Right ventricle myocardium inferior (tissue), 1 donor: ENCODE results near the gene ATAD5. TPM values are rescaled to one million over a fixed set of nuclear protein-coding genes. Genes with fewer than 3 reads are reported as not detected.
A peak's percentile ranks its signal among the peaks of the same experiment; 100 is the strongest.
"Not testable (repeated sequence)": the region's sequence is repeated elsewhere in the genome, so short reads cannot be mapped to it uniquely, and the experiment has no call there.

Experiments
- ATAC-seq: fragments of 200-7000 bp; cut with Tn5 transposase; one replicate; pipeline ENCODE4 v1.9.1; 2020; ENCODE audit warnings: mild to moderate bottlenecking, moderate library complexity
- DNase-seq: peaks from one replicate; pipeline ENCODE4 v3.0.0; 2021; ENCODE audit errors: missing footprints
- intact Hi-C: fragments of 100-400 bp; cut with DNase I; formaldehyde crosslinking; loops from one replicate; pipeline ENCODE4 v1.11.0; 2022
- long read RNA-seq: library from polyadenylated mRNA; unstranded; transcript quantifications from one replicate; pipeline ENCODE4 v2.0.0, GENCODE V29; 2021
- total RNA-seq: library from RNA; stranded (reverse); fragmentation: NEBNext Ultra II Directional; extraction: Animal tissue kit (Norgen Biotek cat#: 25700); gene quantifications from one replicate; pipeline ENCODE4 v1.2.1, GENCODE V29; 2021
- donor health status: DM: no; HTN: yes; CAD: no; lungs with severe emphysema.

Gene ATAD5
- 0.65 TPM for total RNA-seq
- long read RNA-seq, result 0 reads

GRCh38 chr17:30831663-30832437 is at the start of gene ATAD5:
Gene ATAD5 (plus strand): TSS chr17:30831966. CDS start chr17:30832348, 382 bp downstream.
- DNase-seq (peak; percentile 97), ATAC-seq (peak; percentile 97)
- intact Hi-C loops, result no loop called here

- no peak for DNase-seq
- ATAC-seq, result no peak
- intact Hi-C loops, result no loop called here
Observed at GRCh38 chr17:30782206-30782605, 49.6 kb upstream of the ATAD5 start.

GRCh38 chr17:30788918-30789317 is 42.8 kb upstream of the ATAD5 start:
- intact Hi-C loops, result no loop called here
- DNase-seq (no peak), ATAC-seq (no peak)

GRCh38 chr17:30790279-30790678 is 41.5 kb upstream of the ATAD5 start:
- intact Hi-C loops, result no loop called here
- DNase-seq (no peak), ATAC-seq (no peak)

- ATAC-seq, result no peak
- intact Hi-C loops, result no loop called here
- no peak for DNase-seq
Observed at GRCh38 chr17:30793282-30793977, 38.3 kb upstream of the ATAD5 start.

GRCh38 chr17:30794372-30794771 is 37.4 kb upstream of the ATAD5 start:
- intact Hi-C loops, result no loop called here
- DNase-seq (no peak), ATAC-seq (no peak)

- ATAC-seq, result no peak
- intact Hi-C loops, result no loop called here
- DNase-seq, result no peak
Observed at GRCh38 chr17:30796016-30796415, 35.8 kb upstream of the ATAD5 start.

- intact Hi-C loops, result no loop called here
- ATAC-seq, result no peak
Observed at GRCh38 chr17:30801671-30802070, 30.1 kb upstream of the ATAD5 start.

GRCh38 chr17:30805944-30806456 is 25.8 kb upstream of the ATAD5 start:
- DNase-seq (no peak), ATAC-seq (no peak)
- intact Hi-C loops, result no loop called here

More at GRCh38 chr17:30801671-30802070, 30.1 kb upstream of the ATAD5 start:
- DNase-seq, result no peak

- ATAC-seq (no peak), DNase-seq (no peak)
- intact Hi-C loops, result no loop called here
Observed at GRCh38 chr17:30807896-30808295, 23.9 kb upstream of the ATAD5 start.

GRCh38 chr17:30808785-30809286 is 22.9 kb upstream of the ATAD5 start:
- intact Hi-C loops, result no loop called here
- no peak for ATAC-seq

GRCh38 chr17:30809867-30810266 is 21.9 kb upstream of the ATAD5 start:
- DNase-seq, result no peak
- no peak for ATAC-seq
- intact Hi-C loops, result no loop called here

More at GRCh38 chr17:30808785-30809286, 22.9 kb upstream of the ATAD5 start:
- no peak for DNase-seq

GRCh38 chr17:30812218-30813177 is 19.3 kb upstream of the ATAD5 start:
- ATAC-seq (no peak), DNase-seq (no peak)
- intact Hi-C loops, result no loop called here

GRCh38 chr17:30814236-30814635 is 17.5 kb upstream of the ATAD5 start:
- intact Hi-C loops, DNase-seq, ATAC-seq: not testable (repeated sequence)

GRCh38 chr17:30814860-30815259 is 16.9 kb upstream of the ATAD5 start:
- DNase-seq, intact Hi-C loops, ATAC-seq: not testable (repeated sequence)

GRCh38 chr17:30816165-30816564 is 15.6 kb upstream of the ATAD5 start:
- ATAC-seq (no peak), DNase-seq (no peak)
- intact Hi-C loops, result no loop called here

- intact Hi-C loops, result no loop called here
Observed at GRCh38 chr17:30819971-30820705, 11.6 kb upstream of the ATAD5 start.

More at GRCh38 chr17:30819971-30820705, 11.6 kb upstream of the ATAD5 start:
- DNase-seq (no peak), ATAC-seq (no peak)
